Right lobe of liver (tissue), 6 donors: Measurements from ENCODE around the gene TMEM52. TPM values are rescaled to one million over a fixed set of nuclear protein-coding genes. Genes with fewer than 3 reads are reported as not detected.

Source experiments
- ATAC-seq, 4 donors: fragments of 200-7000 bp; cut with Tn5 transposase; one replicate each; pipeline ENCODE4 v1.9.1; 2020; ENCODE audit warnings: mild to moderate bottlenecking in 4 of 4, moderate library complexity in 4 of 4
- DNase-seq, 3 donors: peaks; one replicate each; pipeline ENCODE4 v3.0.0-alpha.2; 2020
- H3K27ac ChIP-seq, 3 donors: fragments of 200-600 bp; one replicate each; pipeline ENCODE4 v1.8.0; 2022
- H3K27me3 ChIP-seq, 2 donors: fragments of 200-600 bp; one replicate each; pipeline ENCODE4 v1.8.0; 2022
- H3K36me3 ChIP-seq, 4 donors: fragments of 200-600 bp; sonication (generic) in 1 of 4; one replicate each; pipeline versions ENCODE4 v1.5.1 to v1.8.0; 2017 to 2022; ENCODE audit warnings: control low read depth in 1 of 4
- H3K4me1 ChIP-seq, 4 donors: fragments of 200-600 bp; sonication (generic) in 1 of 4; one replicate each; pipeline versions ENCODE4 v1.5.1 to v1.8.0; 2017 to 2022; ENCODE audit warnings: control low read depth in 1 of 4
- H3K4me3 ChIP-seq, 3 donors: fragments of 200-600 bp; one replicate each; pipeline ENCODE4 v1.8.0; 2022
- H3K9me3 ChIP-seq, 4 donors: fragments of 200-600 bp; sonication (generic) in 1 of 4; one replicate each; pipeline versions ENCODE4 v1.5.1 to v1.8.0; 2017 to 2022; ENCODE audit warnings: control low read depth in 1 of 4
- POLR2A ChIP-seq: fragments of 450-650 bp; IDR thresholded peaks from one replicate; pipeline ENCODE4 v1.6.1; 2017; ENCODE audit warnings: antibody characterized with exemption, mild to moderate bottlenecking
- WGBS: methylation state at CpG from one replicate; pipeline ENCODE4 v1.1.6; 2018; ENCODE audit warnings: low coverage, low lambda C conversion rate; ENCODE audit not compliant: insufficient coverage; ENCODE audit errors: missing lambda C conversion rate; 5-methylcytosine and 5-hydroxymethylcytosine counted together
- intact Hi-C, 2 donors: fragments of 100-400 bp; cut with DNase I; formaldehyde crosslinking; loops; one replicate each; pipeline versions ENCODE4 v1.11.2 to v1.14.1; 2022
- total RNA-seq, 6 experiments: library from RNA; depleted of rRNA in 2 of 6; stranded (reverse); fragments of >200 nt in 2 of 6; fragmentation: NEBNext Ultra II Directional in 3 of 6; extraction: Animal tissue kit (Norgen Biotek cat#: 25700) in 3 of 6; gene quantifications; one replicate each; pipeline versions ENCODE4 v1.1.0 to v1.2.4, GENCODE V29; 2016 to 2023
- TF ChIP-seq, protein P1 (sequence below), 4 donors: fragments of 200-600 bp in 3 of 4; fragments of 450-650 bp in 1 of 4; IDR thresholded peaks; one replicate each; pipeline versions ENCODE4 v1.5.1 to v1.8.0; 2016 to 2022; ENCODE audit warnings: antibody characterized with exemption in 4 of 4, mild to moderate bottlenecking in 2 of 4
- donor health status: DM: no; HTN: yes; CAD: no.
- donor health status: DM: no; HTN: no; CAD: no.
- donor health status: DM: no; HTN: no; CAD: no.
- donor health status: DM: no; HTN: yes; CAD: no.
- donor health status: DM: no; HTN: yes; CAD: no.

TMEM52 gene
- total RNA-seq, 6 experiments from 2014 or later: 2.3 to 13.2 (median 6.0) TPM

DNA sequence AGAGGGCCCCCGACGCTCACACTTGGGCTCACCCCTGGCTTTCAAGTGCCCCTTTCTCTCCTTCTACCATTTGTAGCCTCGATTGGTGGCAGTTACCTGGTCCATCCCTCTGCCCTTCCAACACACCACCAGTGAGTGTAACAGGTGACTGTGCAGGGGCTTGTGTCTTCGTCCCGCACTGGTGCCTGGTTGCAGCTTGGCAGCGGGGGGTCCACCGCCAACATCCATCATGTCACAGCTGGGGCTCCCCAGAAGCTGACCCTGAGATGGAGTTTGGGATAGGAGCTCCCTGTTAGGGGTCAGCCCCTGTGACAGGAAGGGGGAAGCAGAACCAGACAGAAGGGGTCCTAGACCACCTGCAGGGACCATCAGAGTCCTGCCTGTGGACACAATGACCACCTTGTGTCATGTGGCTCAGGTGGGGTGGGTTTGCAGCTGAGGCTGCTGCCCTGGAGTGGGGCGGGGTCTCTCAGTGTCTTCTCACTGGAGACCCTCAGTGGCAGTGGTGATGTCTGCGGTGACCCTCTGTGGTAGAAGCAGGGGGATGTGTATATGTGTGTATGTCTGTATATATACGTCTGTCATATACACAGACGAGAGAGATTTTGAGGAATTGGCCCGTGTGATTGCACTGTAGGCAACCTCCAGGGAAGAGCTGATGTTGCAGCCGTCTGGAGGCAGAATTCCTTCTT is 7.6 kb downstream of the TMEM52 start:
- no peaks in the 10 kb centered on the region for H3K9me3 ChIP-seq
- ATAC-seq (no peak), DNase-seq (peak in 1 of 3 donors; percentile 22)
- no peaks in the 10 kb centered on the region for H3K36me3 ChIP-seq
- 82% methylated on average over 8 of the region's 13 CpGs for WGBS
- H3K4me1 ChIP-seq: peaks cover 3 to 14% (median 4%) of the 10 kb centered on the region in 4 donors
- no peak overlapping the region for H3K27ac ChIP-seq
- no peaks in the 10 kb centered on the region for H3K27me3 ChIP-seq
- H3K4me3 ChIP-seq: no peak overlapping the region
- TF ChIP-seq, protein P1, sequence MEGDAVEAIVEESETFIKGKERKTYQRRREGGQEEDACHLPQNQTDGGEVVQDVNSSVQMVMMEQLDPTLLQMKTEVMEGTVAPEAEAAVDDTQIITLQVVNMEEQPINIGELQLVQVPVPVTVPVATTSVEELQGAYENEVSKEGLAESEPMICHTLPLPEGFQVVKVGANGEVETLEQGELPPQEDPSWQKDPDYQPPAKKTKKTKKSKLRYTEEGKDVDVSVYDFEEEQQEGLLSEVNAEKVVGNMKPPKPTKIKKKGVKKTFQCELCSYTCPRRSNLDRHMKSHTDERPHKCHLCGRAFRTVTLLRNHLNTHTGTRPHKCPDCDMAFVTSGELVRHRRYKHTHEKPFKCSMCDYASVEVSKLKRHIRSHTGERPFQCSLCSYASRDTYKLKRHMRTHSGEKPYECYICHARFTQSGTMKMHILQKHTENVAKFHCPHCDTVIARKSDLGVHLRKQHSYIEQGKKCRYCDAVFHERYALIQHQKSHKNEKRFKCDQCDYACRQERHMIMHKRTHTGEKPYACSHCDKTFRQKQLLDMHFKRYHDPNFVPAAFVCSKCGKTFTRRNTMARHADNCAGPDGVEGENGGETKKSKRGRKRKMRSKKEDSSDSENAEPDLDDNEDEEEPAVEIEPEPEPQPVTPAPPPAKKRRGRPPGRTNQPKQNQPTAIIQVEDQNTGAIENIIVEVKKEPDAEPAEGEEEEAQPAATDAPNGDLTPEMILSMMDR (IDR thresholded peaks at IDR 0.05): no peak
- no peak for TF ChIP-seq POLR2A
- intact Hi-C loops: no loop called here

DNA sequence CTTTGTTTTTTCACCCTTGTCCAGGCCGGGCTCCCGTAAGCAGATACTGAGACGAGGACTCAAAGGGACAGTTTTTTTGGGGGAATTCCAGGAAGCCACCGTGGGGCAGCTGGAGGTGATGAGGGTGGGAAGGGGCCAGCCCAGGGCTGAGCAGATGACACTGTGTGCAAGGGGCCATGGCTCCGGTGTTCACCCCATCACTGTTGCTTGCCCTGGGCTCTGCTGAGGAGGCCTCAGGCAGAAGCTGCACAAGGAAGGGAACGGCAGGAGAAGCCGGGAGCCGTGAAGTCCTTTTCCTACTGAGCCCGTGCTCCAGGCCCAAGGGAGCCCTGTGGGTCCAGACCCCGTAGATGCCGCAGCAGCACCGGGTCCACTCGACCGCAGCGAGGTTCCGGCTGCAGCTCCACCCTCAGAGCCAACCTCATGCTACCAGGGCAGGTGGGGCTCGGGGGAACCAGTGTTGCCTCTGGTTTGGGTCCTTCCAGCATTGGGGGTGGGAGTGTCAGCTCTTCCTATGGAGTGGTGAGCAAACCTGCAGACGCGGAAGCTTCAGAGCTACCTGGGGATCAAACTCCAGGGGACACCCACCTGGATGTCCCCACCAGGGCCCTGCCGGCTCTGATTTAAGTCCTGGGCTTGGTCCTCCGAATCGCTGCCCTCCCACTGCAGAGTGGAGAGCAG is 8.3 kb downstream of the TMEM52 start:
- 93% methylated on average over 5 of the region's 22 CpGs for WGBS
- H3K27ac ChIP-seq: no peak overlapping the region
- H3K27me3 ChIP-seq: no peaks in the 10 kb centered on the region
- no peaks in the 10 kb centered on the region for H3K9me3 ChIP-seq
- DNase-seq: peak in 2 of 3 donors; percentile 29 to 58
- intact Hi-C loops: no loop called here
- no peaks in the 10 kb centered on the region for H3K36me3 ChIP-seq
- peaks cover 3 to 18% (median 4%) of the 10 kb centered on the region in 4 donors for H3K4me1 ChIP-seq
- H3K4me3 ChIP-seq: no peak overlapping the region
- TF ChIP-seq, protein P1 (IDR thresholded peaks at IDR 0.05): no peak
- TF ChIP-seq POLR2A: no peak
- ATAC-seq: no peak

DNA sequence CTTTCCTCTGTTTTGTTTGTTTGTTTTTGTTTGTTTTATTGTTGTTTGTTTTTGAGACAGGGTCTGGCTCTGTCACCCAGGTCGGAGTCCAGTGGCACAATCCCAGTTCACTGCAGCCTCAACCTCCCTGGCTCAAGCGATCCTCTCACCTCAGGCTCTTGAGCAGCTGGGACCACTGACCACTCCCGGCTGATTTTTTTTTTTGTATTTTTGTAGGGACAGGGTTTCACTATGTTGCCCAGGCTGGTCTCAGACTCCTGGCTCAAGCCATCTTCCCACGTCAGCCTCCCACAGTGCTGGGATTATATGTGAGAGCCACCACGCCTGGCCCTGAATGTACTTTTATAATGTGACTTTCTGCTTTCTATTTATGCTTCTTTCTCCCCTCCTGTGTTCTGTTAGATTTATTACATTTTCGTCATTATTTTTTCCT is 9.0 kb downstream of the TMEM52 start:
- WGBS: 59% methylated on average over 6 of the region's 6 CpGs
- peak in 1 of 4 donors; percentile 1 for ATAC-seq
- intact Hi-C loops: no loop called here
- TF ChIP-seq, protein P1 (IDR thresholded peaks at IDR 0.05): no peak
- no peak for TF ChIP-seq POLR2A
- Histone ChIP-seq H3K4me3 (peak overlapping the region; percentile 54 to 61 (median 59)), H3K4me1 (peaks cover 3 to 18% (median 4%) of the 10 kb centered on the region in 4 donors), H3K9me3 (no peaks in the 10 kb centered on the region), H3K27ac (peak overlapping the region; percentile 67 to 76 (median 71)), H3K36me3 (no peaks in the 10 kb centered on the region), H3K27me3 (no peaks in the 10 kb centered on the region)
- peak in 1 of 3 donors; percentile 31 for DNase-seq

DNA sequence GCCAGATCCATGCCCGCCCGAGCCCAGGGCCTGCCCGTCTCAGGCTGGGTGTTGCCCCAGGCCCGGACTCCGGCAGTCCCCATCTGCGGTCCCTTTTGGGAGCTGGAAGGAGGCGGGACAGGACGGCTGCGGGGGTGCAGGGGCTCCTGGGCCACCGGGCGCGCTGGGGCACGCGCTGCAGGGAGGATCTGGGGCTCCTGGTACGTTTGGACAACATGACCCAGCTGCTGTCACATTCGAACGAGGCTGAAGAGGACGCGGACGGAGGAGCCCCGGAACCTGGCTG is 10.6 kb downstream of the TMEM52 start:
- DNase-seq (peak in 2 of 3 donors; percentile 65 to 75), ATAC-seq (peak; percentile 0 to 6 (median 4))

More for the DNA sequence above, 10.6 kb downstream of the TMEM52 start:
- Histone ChIP-seq H3K9me3 (no peaks in the 10 kb centered on the region), H3K4me1 (peaks cover 3 to 18% (median 4%) of the 10 kb centered on the region in 4 donors), H3K4me3 (peak overlapping the region; percentile 73 to 81 (median 75)), H3K27ac (peak overlapping the region; percentile 76 to 88 (median 82)), H3K27me3 (no peaks in the 10 kb centered on the region), H3K36me3 (no peaks in the 10 kb centered on the region)
- TF ChIP-seq, protein P1 (IDR thresholded peaks at IDR 0.05): no peak
- TF ChIP-seq POLR2A: no peak
- no CpG with 5 or more reads among the region's 21 CpGs for WGBS
- intact Hi-C loops: loop anchor here (5.0 to 10.0 kb wide), 3 partner anchors 114 to 154 kb away; no protein-coding TSS in a partner anchor
